Activated T-cell treated with anti-CD3 and anti-CD28 coated beads, Interleukin-2, amount 50 U/mL, for 1 hour (primary cell): ENCODE data around the gene KRT6A.
"Not testable (repeated sequence)": the region's sequence is repeated elsewhere in the genome, so short reads cannot be mapped to it uniquely, and the experiment has no call there.

Experiments
- DNase-seq: peaks from one replicate; pipeline ENCODE4 v3.0.0-alpha.2; 2020

Gene KRT6A

GRCh38 chr12:52499806-52500560, 6.9 kb upstream of the KRT6A start:
- no peak for DNase-seq

DNA sequence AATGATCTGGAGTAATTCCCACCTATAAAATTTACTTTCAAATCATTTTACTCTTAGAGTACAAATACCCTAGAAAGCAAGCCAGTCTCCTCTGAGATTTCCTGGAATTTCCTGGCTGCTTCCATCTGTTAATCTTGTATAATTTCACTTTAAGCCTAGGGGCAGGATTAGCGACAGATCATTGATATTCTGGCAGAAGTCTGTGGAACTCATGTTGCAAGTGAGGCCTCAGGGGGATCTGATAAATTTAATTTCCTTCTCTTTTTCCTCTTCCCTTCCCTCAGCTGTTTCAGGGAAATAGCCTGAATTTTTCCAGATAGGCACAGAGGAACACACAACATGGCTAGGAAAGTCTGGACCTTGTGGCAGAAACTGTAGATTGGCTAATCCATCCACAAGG, 5.9 kb upstream of the KRT6A start:
- no peak for DNase-seq

DNA sequence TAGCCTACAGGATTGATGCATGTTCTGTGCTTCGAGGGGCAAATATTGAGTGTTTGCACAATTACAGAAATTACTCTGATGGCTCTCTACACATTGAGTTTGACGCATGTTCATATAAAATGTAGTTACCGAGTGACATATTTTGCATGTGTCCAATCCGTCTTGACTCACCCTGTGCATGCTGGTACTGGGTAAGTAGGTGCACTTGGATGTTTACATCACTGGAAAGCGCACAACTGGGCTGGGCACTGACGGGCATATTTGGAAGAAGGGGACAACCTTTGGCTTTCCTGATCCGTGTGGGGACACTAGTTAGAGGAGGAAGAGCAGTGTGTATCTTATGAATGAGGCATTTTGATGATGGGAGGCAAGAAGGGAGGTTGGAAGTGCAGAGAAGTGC, 4.9 kb upstream of the KRT6A start:
- DNase-seq: no peak

DNA sequence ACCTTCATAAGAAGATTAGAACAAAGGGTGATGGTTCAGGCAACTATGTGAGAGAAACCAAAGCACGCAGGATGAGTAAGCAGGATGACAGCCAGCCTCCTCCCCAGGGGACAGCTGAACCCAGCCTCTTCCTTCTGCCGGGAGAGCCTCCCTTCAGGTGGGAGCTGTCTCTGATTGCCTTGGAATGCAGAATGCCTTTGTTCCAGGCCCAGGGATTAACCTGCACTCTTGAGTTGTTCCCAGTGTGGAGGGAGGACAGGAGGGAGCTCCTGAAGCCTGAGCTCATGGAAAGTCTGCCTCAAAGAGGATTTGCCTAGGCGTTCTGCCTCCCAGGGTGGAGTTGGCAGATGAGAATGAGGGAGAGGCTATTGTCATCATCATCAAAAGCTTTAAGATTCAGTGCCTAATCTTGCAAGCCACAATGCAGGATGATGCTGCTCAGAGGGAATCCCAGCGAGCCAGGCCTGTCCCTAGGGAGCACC, 3.6 kb upstream of the KRT6A start:
- DNase-seq: no peak

GRCh38 chr12:52496054-52496453, 3.0 kb upstream of the KRT6A start:
- DNase-seq: no peak

DNA sequence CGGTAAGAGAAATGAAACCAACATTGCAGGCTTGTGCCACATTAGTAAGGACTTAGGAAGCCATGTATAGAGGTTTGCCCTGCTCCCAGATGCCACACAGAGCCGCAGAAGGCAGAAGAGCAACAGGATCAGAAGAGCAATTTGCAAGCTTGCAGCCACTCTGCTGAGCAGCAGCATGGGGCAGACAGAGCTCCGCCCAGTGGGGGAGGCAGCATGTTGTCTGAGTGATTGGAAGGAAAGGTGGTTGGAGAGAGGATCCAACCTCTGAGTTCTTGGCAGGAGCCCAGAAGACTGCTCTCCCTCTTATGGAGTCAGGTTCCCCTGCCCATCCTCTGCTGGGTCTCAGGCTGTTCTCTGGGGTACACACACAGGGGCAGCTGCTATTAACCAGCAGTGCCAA, 2.3 kb upstream of the KRT6A start:
- no peak for DNase-seq

- DNase-seq: no peak
Observed at GRCh38 chr12:52494518-52494917, 1.5 kb upstream of the KRT6A start.

DNA sequence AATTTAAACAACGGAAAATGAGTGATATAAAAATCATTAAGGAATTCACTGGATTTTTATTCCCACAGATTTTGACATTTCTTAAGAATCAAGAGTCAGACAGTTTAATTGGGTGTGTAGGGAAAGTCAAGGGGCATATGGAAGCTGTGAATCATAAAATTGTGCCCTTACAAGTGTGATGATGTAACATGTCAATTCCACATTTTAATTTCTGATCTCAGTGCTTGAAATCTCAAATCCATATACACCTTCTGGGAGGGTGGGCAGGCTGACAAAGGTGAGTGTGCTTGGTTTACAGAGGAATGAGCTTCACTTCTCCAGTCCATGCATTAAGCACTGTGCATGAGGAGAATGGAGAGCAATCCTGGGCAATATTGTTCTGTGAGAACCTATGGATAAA, 1.0 kb upstream of the KRT6A start:
- DNase-seq: no peak

GRCh38 chr12:52492405-52492804, 652 bp downstream of the KRT6A start:
- not testable (repeated sequence) for DNase-seq

- DNase-seq: not testable (repeated sequence)
Observed at GRCh38 chr12:52491495-52491894, 1.6 kb downstream of the KRT6A start.

GRCh38 chr12:52488736-52489135, 4.3 kb downstream of the KRT6A start:
- DNase-seq: no peak

DNA sequence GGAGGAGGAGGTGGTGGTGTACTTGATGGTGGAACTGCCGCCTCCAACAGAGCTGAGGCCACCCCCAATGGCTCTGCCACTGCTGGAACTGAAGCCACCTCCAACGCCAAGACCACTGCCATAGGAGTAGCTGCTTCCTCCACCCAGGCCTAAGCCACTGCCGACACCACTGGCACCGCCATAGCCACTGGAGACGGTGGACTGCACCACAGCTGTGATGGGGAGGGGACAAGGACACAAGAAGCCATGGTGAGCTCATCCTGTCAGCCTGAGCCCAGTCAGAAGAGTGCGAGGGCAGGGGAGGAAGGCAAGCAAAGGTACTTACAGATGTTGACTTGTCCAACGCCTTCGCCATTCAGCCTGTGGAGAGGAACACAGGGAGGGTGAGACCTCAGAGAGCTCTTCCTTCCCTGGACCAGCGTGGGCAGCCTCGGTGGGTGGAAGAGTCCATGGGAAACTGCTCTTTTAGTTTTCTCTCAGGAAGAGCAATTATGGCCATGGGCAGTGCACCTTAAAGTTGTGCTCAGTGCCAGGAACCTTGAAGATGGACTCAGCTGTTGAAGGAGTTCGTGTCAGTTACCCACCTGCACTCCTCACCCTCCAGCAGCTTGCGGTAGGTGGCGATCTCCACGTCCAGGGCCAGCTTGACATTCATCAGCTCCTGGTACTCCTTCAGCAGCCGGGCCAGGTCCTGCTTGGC, 5.2 kb downstream of the KRT6A start:
- DNase-seq: not testable (repeated sequence)

DNA sequence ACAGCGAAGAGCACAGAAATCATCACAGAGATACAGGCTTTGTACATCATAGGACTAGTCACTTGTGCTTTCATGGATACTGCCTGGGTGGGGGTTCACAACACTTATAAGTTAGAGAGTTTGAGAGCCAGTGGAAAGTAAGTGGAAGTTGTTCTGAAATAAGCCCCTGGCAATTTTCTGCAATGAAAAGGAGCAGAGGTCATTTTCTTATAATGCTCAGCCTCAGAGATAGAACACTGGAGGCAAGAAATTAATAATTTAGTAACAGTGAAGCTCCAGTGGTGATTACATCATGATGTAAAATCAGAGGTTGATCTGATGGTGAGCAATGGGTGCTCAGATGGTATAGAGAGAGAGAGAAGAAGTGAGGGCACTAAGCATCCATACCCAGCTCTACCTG, 5.8 kb downstream of the KRT6A start:
- no peak for DNase-seq

- no peak for DNase-seq
Observed at GRCh38 chr12:52486166-52487105, 6.6 kb downstream of the KRT6A start.

DNA sequence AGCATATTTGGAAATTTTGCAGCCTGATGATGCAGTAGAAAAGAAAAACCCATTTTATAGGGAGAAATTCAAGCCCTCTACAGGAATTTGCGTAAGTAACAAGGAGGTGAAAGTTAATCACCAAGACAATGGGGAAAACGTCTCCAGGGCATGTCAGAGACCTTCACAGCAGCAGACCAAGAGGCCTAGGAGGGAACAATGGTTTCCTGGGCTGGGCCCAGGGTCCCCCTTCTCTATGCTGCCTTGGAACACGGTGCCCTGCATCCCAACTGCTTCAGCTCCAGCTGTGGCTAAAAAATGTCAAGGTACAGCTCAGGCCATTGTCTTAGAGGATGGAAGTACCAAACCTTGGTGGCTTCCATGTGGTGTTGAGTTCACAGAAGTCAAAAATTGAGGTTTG, 13.0 kb downstream of the KRT6A start:
- DNase-seq: no peak

DNA sequence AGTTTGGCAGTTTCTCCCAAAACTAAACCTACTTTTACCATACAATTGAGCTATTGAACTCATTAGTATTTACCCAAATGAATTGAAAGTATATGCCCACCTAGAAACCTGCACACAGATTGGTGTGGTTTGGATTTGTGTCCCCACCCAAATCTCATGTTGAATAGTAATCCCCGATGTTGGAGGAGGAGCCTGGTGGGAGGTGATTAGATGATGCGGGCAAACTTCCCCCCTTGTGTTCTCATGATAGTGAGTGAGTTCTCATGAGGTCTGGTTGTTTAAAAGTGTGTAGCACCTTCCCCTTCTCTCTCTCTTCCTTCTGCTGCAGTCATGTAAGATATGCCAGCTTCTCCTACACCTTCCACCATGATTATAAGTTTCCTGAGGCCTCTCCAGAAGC, 15.4 kb downstream of the KRT6A start:
- DNase-seq: no peak

GRCh38 chr12:52474212-52474611, 18.8 kb downstream of the KRT6A start:
- no peak for DNase-seq

- no peak for DNase-seq
Observed at GRCh38 chr12:52473768-52474167, 19.3 kb downstream of the KRT6A start, which contains the start of gene KRT6C. TSS of gene KRT6C (minus strand) at chr12:52473805. CDS start at chr12:52473737, 68 bp downstream.

DNA sequence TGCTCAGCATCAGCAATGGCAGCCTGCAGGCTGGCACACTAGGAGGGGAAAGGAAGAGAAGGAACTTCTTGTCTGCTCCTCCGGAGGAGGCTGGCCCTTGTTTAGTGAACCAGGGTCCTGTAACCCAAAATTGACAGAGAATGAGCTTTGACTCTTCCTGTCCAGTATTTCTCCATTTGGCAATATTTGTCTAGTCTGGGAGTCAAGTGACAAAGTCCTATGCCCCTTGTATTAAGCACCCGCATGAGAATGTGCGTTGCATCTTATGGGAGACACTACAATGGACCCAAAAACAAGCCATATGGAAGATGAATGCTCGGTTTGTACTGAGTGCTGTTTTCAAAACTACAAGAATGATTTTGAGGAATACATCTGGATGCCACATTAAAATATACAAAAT, 23.2 kb downstream of the KRT6A start:
- DNase-seq: no peak

DNA sequence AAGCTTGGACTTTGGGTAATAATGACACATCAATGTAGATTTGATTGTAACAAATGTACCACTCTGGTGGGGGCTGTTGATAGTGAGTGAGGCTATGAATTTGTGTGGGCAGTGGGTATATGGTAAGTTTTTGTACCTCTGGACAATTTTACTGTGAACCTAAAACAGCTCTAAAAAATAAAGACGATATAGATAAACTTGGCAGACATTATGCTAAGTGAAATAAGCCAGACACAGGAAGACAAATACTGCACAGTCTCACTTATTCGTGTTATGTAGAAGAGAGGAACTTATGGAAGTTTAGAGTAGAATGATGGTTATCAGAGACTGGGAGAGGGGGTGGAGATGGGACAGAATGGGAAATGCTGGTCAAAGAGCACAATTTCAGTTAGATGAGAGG, 28.2 kb downstream of the KRT6A start:
- no peak for DNase-seq

- DNase-seq: no peak
Observed at GRCh38 chr12:52461693-52462092, 31.4 kb downstream of the KRT6A start.

DNA sequence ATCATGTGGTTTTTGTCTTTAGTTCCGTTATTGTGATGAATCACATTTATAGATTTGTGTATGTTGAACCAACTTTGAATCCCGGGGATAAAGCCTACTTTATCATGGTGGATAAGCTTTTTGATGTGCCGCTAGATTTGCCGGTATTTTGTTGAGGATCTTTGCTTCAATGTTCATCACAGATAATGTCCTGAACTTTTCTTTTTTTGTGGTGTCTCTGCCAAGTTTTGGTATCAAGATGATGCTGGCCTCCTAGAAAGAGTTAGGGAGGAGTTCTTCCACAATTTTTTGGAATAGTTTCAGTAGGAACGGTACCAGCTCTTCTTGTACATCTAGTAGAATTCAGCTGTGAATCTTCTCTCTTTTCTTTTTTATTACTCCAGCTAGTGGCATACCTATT, 34.2 kb downstream of the KRT6A start:
- DNase-seq: no peak

DNA sequence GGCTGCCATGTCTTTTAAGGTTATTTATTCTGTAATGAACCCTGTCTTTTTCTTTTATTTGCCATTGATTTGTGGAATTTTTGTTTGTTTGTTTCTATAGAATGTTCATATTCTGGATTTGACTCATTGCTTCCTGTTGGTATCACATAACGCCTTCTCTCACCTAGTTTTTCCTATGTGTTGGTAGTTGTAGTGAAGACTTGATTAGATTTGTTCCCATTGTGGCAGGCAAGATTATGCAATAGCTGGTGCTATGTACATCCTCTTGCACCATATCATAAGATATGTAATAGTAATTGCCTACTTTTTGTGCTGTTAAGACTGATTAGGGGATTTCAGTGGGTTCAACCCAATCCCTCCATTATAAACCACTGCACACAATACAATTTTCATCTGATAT, 37.2 kb downstream of the KRT6A start:
- no peak for DNase-seq
